Neural progenitor cell (in vitro differentiated cells): ENCODE results near the gene NRCAM. TPM values are rescaled to one million over a fixed set of nuclear protein-coding genes. Genes with fewer than 3 reads are reported as not detected.
"Not testable (repeated sequence)": the region's sequence is repeated elsewhere in the genome, so short reads cannot be mapped to it uniquely, and the experiment has no call there.

Experiments
- DNase-seq: peaks from one replicate; pipeline ENCODE4 v3.0.0-alpha.2; 2016; ENCODE audit warnings: low spot score
- H2AFZ ChIP-seq: fragments of 200-600 bp; sonication (generic); replicated peaks from 2 replicates; pipeline ENCODE4 v1.6.1; 2016; ENCODE audit warnings: antibody characterized with exemption
- H3F3A ChIP-seq: fragments of 200-600 bp; sonication (generic); 2 replicates; pipeline ENCODE4 v1.6.1; 2016; ENCODE audit warnings: antibody characterized with exemption, low read depth
- H3K27ac ChIP-seq: fragments of 200-600 bp; sonication (generic); 2 replicates; pipeline ENCODE4 v1.5.1; 2016; ENCODE audit warnings: mild to moderate bottlenecking
- H3K27me3 ChIP-seq: fragments of 200-600 bp; sonication (generic); 2 replicates; pipeline ENCODE4 v1.6.1; 2016; ENCODE audit warnings: mild to moderate bottlenecking, moderate library complexity
- H3K36me3 ChIP-seq: fragments of 200-600 bp; sonication (generic); 2 replicates; pipeline ENCODE4 v1.5.1; 2016
- H3K4me1 ChIP-seq: fragments of 200-600 bp; sonication (generic); 2 replicates; pipeline ENCODE4 v1.6.1; 2016; ENCODE audit warnings: mixed run types
- H3K4me2 ChIP-seq: fragments of 200-600 bp; sonication (generic); 2 replicates; pipeline ENCODE4 v1.6.1; 2016
- H3K4me3 ChIP-seq: fragments of 200-600 bp; sonication (generic); 2 replicates; pipeline ENCODE4 v1.5.1; 2016
- H3K79me2 ChIP-seq: fragments of 200-600 bp; sonication (generic); 2 replicates; pipeline ENCODE4 v1.6.1; 2016; ENCODE audit warnings: low read depth
- H3K9ac ChIP-seq: fragments of 200-600 bp; sonication (generic); 2 replicates; pipeline ENCODE4 v1.6.1; 2016
- H3K9me3 ChIP-seq: fragments of 200-600 bp; sonication (generic); 2 replicates; pipeline ENCODE4 v1.5.1; 2016; ENCODE audit warnings: low read depth
- H4K20me1 ChIP-seq: fragments of 200-600 bp; sonication (generic); 2 replicates; pipeline ENCODE4 v1.6.1; 2016; ENCODE audit warnings: low read depth
- H3K27ac Mint-ChIP-seq: 3 replicates; pipeline ENCODE4 v1.8.0; 2021; ENCODE audit warnings: mixed read lengths
- H3K27me3 Mint-ChIP-seq: 2 replicates; pipeline ENCODE4 v1.8.0; 2022; ENCODE audit warnings: low read depth, mild to moderate bottlenecking, inconsistent platforms, moderate library complexity, mixed read lengths; ENCODE audit not compliant: insufficient read depth
- H3K36me3 Mint-ChIP-seq: 3 replicates; pipeline ENCODE4 v1.8.0; 2021; ENCODE audit warnings: mixed read lengths
- H3K4me1 Mint-ChIP-seq: 3 replicates; pipeline ENCODE4 v1.8.0; 2021; ENCODE audit warnings: mixed read lengths
- H3K4me3 Mint-ChIP-seq: 3 replicates; pipeline ENCODE4 v1.8.0; 2021; ENCODE audit warnings: mild to moderate bottlenecking, moderate library complexity, mixed read lengths
- H3K9me3 Mint-ChIP-seq: 3 replicates; pipeline ENCODE4 v1.8.0; 2020; ENCODE audit warnings: mixed read lengths
- EZH2 ChIP-seq: fragments of 200-600 bp; sonication (generic); IDR thresholded peaks from 2 replicates; pipeline ENCODE4 v1.6.1; 2017; ENCODE audit warnings: antibody characterized with exemption, mild to moderate bottlenecking, moderate library complexity
- EZH2phosphoT487 ChIP-seq: fragments of 200-600 bp; sonication (generic); IDR thresholded peaks from 2 replicates; pipeline ENCODE4 v1.6.1; 2017; ENCODE audit warnings: antibody characterized with exemption
- total RNA-seq: library from RNA; depleted of rRNA; stranded (reverse); fragments of >200 nt; gene quantifications from 2 replicates; pipeline ENCODE4 v1.2.3, GENCODE V29; 2015; ENCODE audit warnings: low replicate concordance
- TF ChIP-seq, protein P1 (sequence below): fragments of 200-600 bp; sonication (generic); IDR thresholded peaks from 2 replicates; pipeline ENCODE4 v1.5.1; 2017; ENCODE audit warnings: antibody characterized with exemption, mild to moderate bottlenecking

NRCAM gene
- total RNA-seq, 1 donor from 2014 or later = 104 TPM

DNA sequence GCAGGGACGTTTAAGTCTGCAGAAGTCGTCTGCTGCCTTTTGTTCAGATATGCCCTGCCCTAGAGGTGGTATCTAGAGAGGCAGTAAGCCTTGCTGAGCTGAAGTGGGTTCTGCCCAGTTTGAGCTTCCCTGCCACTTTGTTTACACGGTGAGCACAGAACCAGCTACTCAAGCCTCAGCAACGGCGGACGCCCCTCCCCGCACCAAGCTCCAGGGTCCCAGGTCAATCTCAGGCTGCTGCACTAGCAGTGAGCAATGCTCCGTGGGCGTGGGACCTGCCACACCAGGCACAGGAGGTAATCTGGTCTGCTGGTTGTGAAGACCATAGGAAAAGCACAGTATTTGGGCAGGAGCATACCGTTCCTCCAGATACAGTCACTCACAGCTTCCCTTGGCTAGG, 178.0 kb downstream of the NRCAM start:
- TF ChIP-seq, protein P1, sequence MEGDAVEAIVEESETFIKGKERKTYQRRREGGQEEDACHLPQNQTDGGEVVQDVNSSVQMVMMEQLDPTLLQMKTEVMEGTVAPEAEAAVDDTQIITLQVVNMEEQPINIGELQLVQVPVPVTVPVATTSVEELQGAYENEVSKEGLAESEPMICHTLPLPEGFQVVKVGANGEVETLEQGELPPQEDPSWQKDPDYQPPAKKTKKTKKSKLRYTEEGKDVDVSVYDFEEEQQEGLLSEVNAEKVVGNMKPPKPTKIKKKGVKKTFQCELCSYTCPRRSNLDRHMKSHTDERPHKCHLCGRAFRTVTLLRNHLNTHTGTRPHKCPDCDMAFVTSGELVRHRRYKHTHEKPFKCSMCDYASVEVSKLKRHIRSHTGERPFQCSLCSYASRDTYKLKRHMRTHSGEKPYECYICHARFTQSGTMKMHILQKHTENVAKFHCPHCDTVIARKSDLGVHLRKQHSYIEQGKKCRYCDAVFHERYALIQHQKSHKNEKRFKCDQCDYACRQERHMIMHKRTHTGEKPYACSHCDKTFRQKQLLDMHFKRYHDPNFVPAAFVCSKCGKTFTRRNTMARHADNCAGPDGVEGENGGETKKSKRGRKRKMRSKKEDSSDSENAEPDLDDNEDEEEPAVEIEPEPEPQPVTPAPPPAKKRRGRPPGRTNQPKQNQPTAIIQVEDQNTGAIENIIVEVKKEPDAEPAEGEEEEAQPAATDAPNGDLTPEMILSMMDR = no peak
- TF ChIP-seq EZH2 (no peak), EZH2phosphoT487 (no peak)
- Histone ChIP-seq H2AFZ (no peak overlapping the region), H4K20me1 (no peaks in the 10 kb centered on the region), H3K79me2 (no peaks in the 10 kb centered on the region), H3K9ac (no peak overlapping the region), H3K9me3 (no peaks in the 10 kb centered on the region), H3K4me3 (no peak overlapping the region), H3K27me3 (no peaks in the 10 kb centered on the region), H3K27ac (no peak overlapping the region), H3K4me2 (no peak overlapping the region), H3K36me3 (no peaks in the 10 kb centered on the region), H3K4me1 (no peaks in the 10 kb centered on the region), H3F3A (no peaks in the 10 kb centered on the region)
- Mint-ChIP-seq H3K27me3 (no peaks in the 10 kb centered on the region), H3K9me3 (peaks cover 23% of the 10 kb centered on the region), H3K4me1 (peaks cover 3% of the 10 kb centered on the region), H3K27ac (no peak overlapping the region), H3K4me3 (no peak overlapping the region), H3K36me3 (peaks cover 9% of the 10 kb centered on the region)
- no peak for DNase-seq

DNA sequence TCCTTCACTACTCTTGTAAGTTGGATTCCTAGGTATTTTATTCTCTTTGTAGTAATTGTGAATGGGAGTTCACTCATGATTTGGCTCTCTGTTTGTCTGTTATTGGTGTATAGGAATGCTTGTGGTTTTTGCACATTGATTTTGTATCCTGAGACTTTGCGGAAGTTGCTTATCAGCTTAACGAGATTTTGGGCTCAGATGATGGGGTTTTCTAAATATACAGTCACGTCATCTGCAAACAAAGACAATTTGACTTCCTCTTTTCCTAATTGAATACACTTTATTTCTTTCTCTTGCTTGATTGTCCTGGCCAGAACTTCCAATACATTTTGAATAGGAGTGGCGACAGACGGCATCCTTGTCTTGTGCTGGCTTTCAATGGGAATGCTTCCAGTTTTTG, 181.8 kb downstream of the NRCAM start:
- H4K20me1 ChIP-seq, H3K36me3 ChIP-seq, H3K27ac ChIP-seq, H3K27me3 ChIP-seq, H3K4me3 Mint-ChIP-seq, H3K79me2 ChIP-seq, H3K4me2 ChIP-seq, H3K36me3 Mint-ChIP-seq, DNase-seq, H3K4me1 ChIP-seq, H3K9ac ChIP-seq, H3K9me3 ChIP-seq, H3K27ac Mint-ChIP-seq, H3K4me3 ChIP-seq, H3K4me1 Mint-ChIP-seq, H3F3A ChIP-seq, H3K27me3 Mint-ChIP-seq, H2AFZ ChIP-seq: not testable (repeated sequence)
- peaks cover 23% of the 10 kb centered on the region for H3K9me3 Mint-ChIP-seq

DNA sequence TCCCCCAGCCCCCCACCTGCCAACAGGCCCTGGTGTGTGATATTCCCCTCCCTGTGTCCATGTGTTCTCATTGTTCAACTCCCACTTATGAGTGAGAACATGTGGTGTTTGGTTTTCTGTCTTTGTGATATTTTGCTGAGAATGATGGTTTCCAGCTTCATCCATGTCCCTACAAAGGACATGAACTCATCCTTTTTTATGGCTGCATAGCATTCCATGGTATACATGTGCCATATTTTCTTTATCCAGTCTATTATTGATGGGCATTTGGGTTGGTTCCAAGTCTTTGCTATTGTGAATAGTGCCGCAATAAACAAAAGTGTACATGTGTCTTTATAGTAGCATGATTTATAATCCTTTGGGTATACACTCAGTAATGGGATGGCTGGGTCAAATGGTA, 183.3 kb downstream of the NRCAM start:
- not testable (repeated sequence) for H3K9ac ChIP-seq, H3K4me2 ChIP-seq, H3K27ac ChIP-seq, H3K27ac Mint-ChIP-seq, H3K36me3 Mint-ChIP-seq, H3F3A ChIP-seq, H4K20me1 ChIP-seq, H3K4me1 ChIP-seq, H3K27me3 Mint-ChIP-seq, H2AFZ ChIP-seq, H3K27me3 ChIP-seq, H3K4me3 ChIP-seq, DNase-seq, H3K4me1 Mint-ChIP-seq, H3K9me3 ChIP-seq, H3K4me3 Mint-ChIP-seq, H3K79me2 ChIP-seq, H3K36me3 ChIP-seq
- H3K9me3 Mint-ChIP-seq = peaks cover 23% of the 10 kb centered on the region

DNA sequence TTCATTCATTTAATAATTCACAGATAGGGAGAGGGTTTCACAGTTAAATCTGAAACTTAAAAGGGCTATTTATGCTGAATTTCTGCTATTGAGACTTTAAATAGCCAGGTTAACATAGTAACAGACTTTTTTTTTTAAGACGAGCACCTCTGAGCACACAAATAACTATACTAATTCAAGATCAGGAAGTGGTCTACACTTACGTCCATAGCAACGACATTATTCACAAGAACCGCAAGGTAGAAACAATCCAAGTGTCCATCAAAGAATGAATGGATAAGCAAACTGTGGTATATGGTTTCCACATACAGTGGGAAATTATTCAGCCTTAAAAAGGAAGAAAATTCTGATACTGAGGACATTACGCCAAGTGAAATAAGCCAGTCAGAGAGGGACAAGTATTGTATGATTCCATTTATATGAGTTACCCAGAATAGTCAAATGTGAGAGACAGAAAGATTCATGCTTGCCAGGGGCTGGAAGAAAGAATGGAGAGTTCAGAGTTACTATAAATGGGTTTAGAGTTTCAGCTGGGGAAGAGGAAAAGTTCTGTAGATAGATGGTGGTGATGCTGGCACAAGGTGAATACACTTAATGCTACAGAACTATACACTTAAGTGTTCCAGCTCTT, 185.7 kb downstream of the NRCAM start:
- no peaks in the 10 kb centered on the region for H3K4me1 ChIP-seq
- peaks cover 2% of the 10 kb centered on the region for H3K27me3 Mint-ChIP-seq
- H3K9me3 ChIP-seq = no peaks in the 10 kb centered on the region
- H4K20me1 ChIP-seq = no peaks in the 10 kb centered on the region
- DNase-seq = no peak
- H3K4me3 Mint-ChIP-seq = no peak overlapping the region
- TF ChIP-seq EZH2phosphoT487 (no peak), EZH2 (no peak)
- TF ChIP-seq, protein P1 = no peak
- no peaks in the 10 kb centered on the region for H3K27me3 ChIP-seq
- H3F3A ChIP-seq = no peaks in the 10 kb centered on the region
- H3K36me3 ChIP-seq = no peaks in the 10 kb centered on the region
- no peak overlapping the region for H3K4me2 ChIP-seq
- no peaks in the 10 kb centered on the region for H3K4me1 Mint-ChIP-seq
- H3K27ac Mint-ChIP-seq = no peak overlapping the region
- H3K27ac ChIP-seq = no peak overlapping the region
- H2AFZ ChIP-seq = no peak overlapping the region
- H3K36me3 Mint-ChIP-seq = no peaks in the 10 kb centered on the region
- peaks cover 10% of the 10 kb centered on the region for H3K9me3 Mint-ChIP-seq
- no peaks in the 10 kb centered on the region for H3K79me2 ChIP-seq
- H3K9ac ChIP-seq = no peak overlapping the region
- no peak overlapping the region for H3K4me3 ChIP-seq
